Measurements from ENCODE around the gene CUTA. TPM values are rescaled to one million over a fixed set of nuclear protein-coding genes. Genes with fewer than 3 reads are reported as not detected.

CUTA gene
- total RNA-seq, 3 donors from 2014 or later (not counting 1 experiment from before 2014, with no cell fraction given) = 166 to 186 (median 184) TPM

DNA sequence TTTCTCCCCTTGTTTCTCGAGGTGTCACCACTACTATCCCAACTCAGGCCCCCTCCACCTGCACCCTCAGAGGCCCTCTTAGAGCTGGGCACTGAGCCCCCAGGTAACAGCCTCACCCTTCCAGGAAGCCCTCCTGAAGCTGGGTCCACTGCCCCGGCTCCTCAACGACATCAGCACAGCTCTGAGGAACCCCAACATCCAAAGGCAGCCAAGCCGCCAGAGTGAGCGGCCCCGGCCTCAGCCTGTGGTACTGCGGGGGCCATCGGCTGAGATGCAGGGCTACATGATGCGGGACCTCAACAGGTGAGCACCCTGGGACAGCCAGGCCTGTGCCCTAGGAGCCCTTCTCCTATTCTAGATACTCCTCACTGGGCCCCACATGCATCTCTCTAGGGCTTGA lies 23.6 kb upstream of the CUTA start:
- WGBS (ENCODE audit: insufficient coverage) = 95% methylated on average over 9 of the region's 9 CpGs
- no peaks in the 10 kb centered on the region for H3K27me3 ChIP-seq (ENCODE audit: control insufficient read depth, insufficient read depth, low read length)
- H3K4me1 ChIP-seq (ENCODE audit: control insufficient read depth, insufficient read depth, low read length) = no peaks in the 10 kb centered on the region
- Mint-ChIP-seq H3K4me3 (no peak overlapping the region), H3K27ac (no peak overlapping the region), H3K9me3 (no peaks in the 10 kb centered on the region), H3K27me3 (ENCODE audit: low read depth in 2 of 2) (no peaks in the 10 kb centered on the region), H3K36me3 (peaks cover 7% of the 10 kb centered on the region), H3K4me1 (peaks cover 0 to 5% of the 10 kb centered on the region in 2 donors)
- H3K36me3 ChIP-seq (ENCODE audit: control insufficient read depth, insufficient read depth, low read length) = peaks cover 37% of the 10 kb centered on the region
- no peak overlapping the region for H3K4me3 ChIP-seq (ENCODE audit: low read length)
- H3K9me3 ChIP-seq (ENCODE audit: control insufficient read depth, insufficient read depth, low read length) = no peaks in the 10 kb centered on the region
- intact Hi-C loops (cut with micrococcal nuclease) = no loop called here
- H3K27ac ChIP-seq (ENCODE audit: low read length) = no peak overlapping the region
- ATAC-seq (no peak), DNase-seq (no peak)
- TF ChIP-seq, protein P1, sequence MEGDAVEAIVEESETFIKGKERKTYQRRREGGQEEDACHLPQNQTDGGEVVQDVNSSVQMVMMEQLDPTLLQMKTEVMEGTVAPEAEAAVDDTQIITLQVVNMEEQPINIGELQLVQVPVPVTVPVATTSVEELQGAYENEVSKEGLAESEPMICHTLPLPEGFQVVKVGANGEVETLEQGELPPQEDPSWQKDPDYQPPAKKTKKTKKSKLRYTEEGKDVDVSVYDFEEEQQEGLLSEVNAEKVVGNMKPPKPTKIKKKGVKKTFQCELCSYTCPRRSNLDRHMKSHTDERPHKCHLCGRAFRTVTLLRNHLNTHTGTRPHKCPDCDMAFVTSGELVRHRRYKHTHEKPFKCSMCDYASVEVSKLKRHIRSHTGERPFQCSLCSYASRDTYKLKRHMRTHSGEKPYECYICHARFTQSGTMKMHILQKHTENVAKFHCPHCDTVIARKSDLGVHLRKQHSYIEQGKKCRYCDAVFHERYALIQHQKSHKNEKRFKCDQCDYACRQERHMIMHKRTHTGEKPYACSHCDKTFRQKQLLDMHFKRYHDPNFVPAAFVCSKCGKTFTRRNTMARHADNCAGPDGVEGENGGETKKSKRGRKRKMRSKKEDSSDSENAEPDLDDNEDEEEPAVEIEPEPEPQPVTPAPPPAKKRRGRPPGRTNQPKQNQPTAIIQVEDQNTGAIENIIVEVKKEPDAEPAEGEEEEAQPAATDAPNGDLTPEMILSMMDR (IDR thresholded peaks at IDR 0.05) = no peak

DNA sequence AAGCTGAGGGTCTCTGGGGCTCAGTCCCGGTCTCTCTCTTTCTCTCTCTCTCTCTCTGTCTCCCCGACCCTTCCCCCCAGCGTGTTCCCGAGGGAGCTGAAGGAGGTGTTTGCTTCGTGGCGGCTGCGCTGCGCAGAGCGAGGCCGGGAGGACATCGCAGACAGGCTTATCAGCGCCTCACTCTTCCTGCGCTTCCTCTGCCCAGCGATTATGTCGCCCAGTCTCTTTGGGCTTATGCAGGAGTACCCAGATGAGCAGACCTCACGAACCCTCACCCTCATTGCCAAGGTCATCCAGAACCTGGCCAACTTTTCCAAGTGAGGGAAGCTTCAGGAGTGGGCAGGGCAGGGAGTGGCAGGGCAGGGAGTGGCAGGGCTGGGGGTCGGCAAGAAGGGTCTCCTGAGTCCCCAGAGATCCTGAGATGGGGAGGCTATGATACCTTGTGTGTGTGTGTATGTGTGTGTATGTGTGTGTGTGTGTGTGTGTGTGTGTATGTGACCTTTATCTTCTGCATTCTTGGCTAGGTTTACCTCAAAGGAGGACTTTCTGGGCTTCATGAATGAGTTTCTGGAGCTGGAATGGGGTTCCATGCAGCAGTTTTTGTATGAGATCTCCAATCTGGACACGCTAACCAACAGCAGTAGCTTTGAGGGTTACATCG lies 22.9 kb upstream of the CUTA start:
- H3K4me3 Mint-ChIP-seq = no peak overlapping the region
- Histone ChIP-seq H3K27me3 (ENCODE audit: control insufficient read depth, insufficient read depth, low read length) (no peaks in the 10 kb centered on the region), H3K4me1 (ENCODE audit: control insufficient read depth, insufficient read depth, low read length) (no peaks in the 10 kb centered on the region), H3K36me3 (ENCODE audit: control insufficient read depth, insufficient read depth, low read length) (peaks cover 38% of the 10 kb centered on the region), H3K27ac (ENCODE audit: low read length) (no peak overlapping the region), H3K4me3 (ENCODE audit: low read length) (no peak overlapping the region), H3K9me3 (ENCODE audit: control insufficient read depth, insufficient read depth, low read length) (no peaks in the 10 kb centered on the region)
- H3K27ac Mint-ChIP-seq = peak overlapping the region in 1 of 2 donors; percentile 64
- H3K27me3 Mint-ChIP-seq (ENCODE audit: low read depth in 2 of 2) = no peaks in the 10 kb centered on the region
- 96% methylated on average over 19 of the region's 19 CpGs for whole genome bisulfite sequencing (ENCODE audit: insufficient coverage)
- H3K4me1 Mint-ChIP-seq = peaks cover 0 to 5% of the 10 kb centered on the region in 2 donors
- TF ChIP-seq, protein P1 (IDR thresholded peaks at IDR 0.05) = no peak
- DNase-seq = no peak
- no peak for ATAC-seq
- intact Hi-C loops (cut with micrococcal nuclease) = no loop called here
- H3K9me3 Mint-ChIP-seq = no peaks in the 10 kb centered on the region
- H3K36me3 Mint-ChIP-seq = peaks cover 7% of the 10 kb centered on the region

DNA sequence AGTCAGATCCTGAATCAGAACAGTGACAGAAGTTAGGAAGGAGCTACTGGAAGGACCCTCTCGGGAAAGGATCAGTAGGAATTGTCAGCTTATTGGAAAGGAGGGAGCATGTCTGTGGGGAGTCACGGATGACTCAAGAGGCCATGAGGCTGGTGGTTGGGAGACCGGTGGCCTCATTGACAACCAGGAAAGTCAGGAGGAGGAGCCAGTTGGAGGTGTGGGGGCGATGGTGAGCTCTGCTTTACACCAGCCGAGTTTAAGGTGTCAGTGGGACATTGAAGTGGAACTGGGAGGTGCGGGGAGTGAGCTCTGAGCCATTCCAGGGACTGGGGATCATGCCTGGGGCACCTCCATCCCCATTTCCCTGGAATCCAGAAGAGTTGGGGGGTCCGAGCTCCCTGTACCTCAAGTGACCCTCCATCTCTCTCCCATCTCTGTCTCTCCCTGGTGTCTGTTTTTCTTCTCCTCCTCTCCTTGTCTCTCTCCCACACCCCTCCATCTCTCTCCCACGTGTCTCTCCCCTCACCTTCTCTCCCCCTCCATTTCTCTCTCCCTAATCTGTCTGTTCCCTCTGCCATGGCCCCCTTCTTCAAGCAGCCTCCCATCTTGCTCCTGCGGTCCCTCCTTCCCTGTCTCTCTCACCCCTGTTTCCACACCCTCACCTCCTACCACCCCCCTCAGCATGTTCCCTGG lies 22.2 kb upstream of the CUTA start:
- intact Hi-C loops (cut with micrococcal nuclease) = no loop called here
- peak overlapping the region in 1 of 2 donors; percentile 64 for H3K27ac Mint-ChIP-seq
- WGBS (ENCODE audit: insufficient coverage) = 87% methylated on average over 9 of the region's 9 CpGs
- H3K27ac ChIP-seq (ENCODE audit: low read length) = no peak overlapping the region
- peaks cover 7% of the 10 kb centered on the region for H3K36me3 Mint-ChIP-seq
- ATAC-seq (no peak), DNase-seq (no peak)
- H3K9me3 ChIP-seq (ENCODE audit: control insufficient read depth, insufficient read depth, low read length) = no peaks in the 10 kb centered on the region
- TF ChIP-seq, protein P1 (IDR thresholded peaks at IDR 0.05) = no peak
- no peaks in the 10 kb centered on the region for H3K27me3 Mint-ChIP-seq (ENCODE audit: low read depth in 2 of 2)
- H3K4me3 ChIP-seq (ENCODE audit: low read length) = no peak overlapping the region
- H3K27me3 ChIP-seq (ENCODE audit: control insufficient read depth, insufficient read depth, low read length) = no peaks in the 10 kb centered on the region
- H3K4me1 Mint-ChIP-seq = peaks cover 0 to 5% of the 10 kb centered on the region in 2 donors
- no peak overlapping the region for H3K4me3 Mint-ChIP-seq
- no peaks in the 10 kb centered on the region for H3K9me3 Mint-ChIP-seq
- no peaks in the 10 kb centered on the region for H3K4me1 ChIP-seq (ENCODE audit: control insufficient read depth, insufficient read depth, low read length)
- peaks cover 43% of the 10 kb centered on the region for H3K36me3 ChIP-seq (ENCODE audit: control insufficient read depth, insufficient read depth, low read length)

All from natural killer cell (primary cell).